ENCODE results near the gene NFIA. TPM values are rescaled to one million over a fixed set of nuclear protein-coding genes. Genes with fewer than 3 reads are reported as not detected.

The NFIA gene
- total RNA-seq, 1 experiment from 2014 or later = 0.35 TPM

- Mint-ChIP-seq H3K4me3 (no peak overlapping the region), H3K9me3 (no peaks in the 10 kb centered on the region; a peak in 1 of 5 replicates), H3K4me1 (peaks cover 50 to 51% of the 10 kb centered on the region in 2 experiments), H3K27ac (no peak overlapping the region; a peak in 1 of 7 replicates), H3K36me3 (ENCODE audit: insufficient read depth in 1 of 3, low read depth in 3 of 3) (no peaks in the 10 kb centered on the region), H3K27me3 (ENCODE audit: low read depth) (no peaks in the 10 kb centered on the region; the same call in 1 of the 2 replicates)
- no peaks in the 10 kb centered on the region for H4K20me1 ChIP-seq (ENCODE audit: control insufficient read depth, insufficient read depth, insufficient read length)
- no peaks in the 10 kb centered on the region for H3K79me2 ChIP-seq (ENCODE audit: insufficient read depth, low read length)
- no CpG with 5 or more reads among the region's 4 CpGs for WGBS (ENCODE audit: extremely low coverage, insufficient read length, low lambda C conversion rate)
- H3K27ac ChIP-seq (ENCODE audit: insufficient read length, low read depth, low read length) = no peak overlapping the region
- H3K4ac ChIP-seq (ENCODE audit: low read depth, low read length) = no peak overlapping the region
- DNase-seq = no peak
- no peak for TF ChIP-seq CTCF (conservative IDR thresholded peaks at IDR 0.05)
- H2AFZ ChIP-seq (ENCODE audit: low read length) = no peak overlapping the region
- no peak overlapping the region for H2BK12ac ChIP-seq (ENCODE audit: insufficient read length, low read depth, low read length)
- no peak overlapping the region for H4K91ac ChIP-seq (ENCODE audit: insufficient read length, low read depth, low read length)
- no peak overlapping the region for H2BK20ac ChIP-seq (ENCODE audit: low read depth, low read length, poor library complexity, severe bottlenecking)
- no peak overlapping the region for H3T11ph ChIP-seq (ENCODE audit: low read length)
- no peaks in the 10 kb centered on the region for H3K9me3 ChIP-seq (ENCODE audit: control insufficient read depth, low read depth, low read length)
- no peak overlapping the region for H4K5ac ChIP-seq (ENCODE audit: insufficient read length, low read depth, low read length)
- no peak overlapping the region for H3K56ac ChIP-seq (ENCODE audit: insufficient read length, low read depth, low read length)
- no peak overlapping the region for H2BK5ac ChIP-seq (ENCODE audit: insufficient read length, low read length)
- H4K8ac ChIP-seq (replicated peaks; ENCODE audit: insufficient read length, low read depth, low read length) = no peak overlapping the region
- no peak overlapping the region for H3K14ac ChIP-seq (ENCODE audit: insufficient read depth, low read length)
- H2AK5ac ChIP-seq (ENCODE audit: insufficient read length, low read length) = no peak overlapping the region
- no peak overlapping the region for H3K4me2 ChIP-seq (ENCODE audit: insufficient read depth, insufficient read length, low read length)
- peaks cover 13% of the 10 kb centered on the region for H3K4me1 ChIP-seq (ENCODE audit: insufficient read depth, low read length)
- H3K18ac ChIP-seq (ENCODE audit: insufficient read length, low read depth, low read length) = no peak overlapping the region
- no peak overlapping the region for H3K9ac ChIP-seq (ENCODE audit: extremely low read depth, insufficient read length, low read length)
- no peak overlapping the region for H2BK120ac ChIP-seq (ENCODE audit: low read depth, low read length, poor library complexity, severe bottlenecking)
- H2BK15ac ChIP-seq (ENCODE audit: low read depth, low read length) = no peak overlapping the region
- H3K27me3 ChIP-seq (ENCODE audit: insufficient read depth, low read length) = no peaks in the 10 kb centered on the region
- no peaks in the 10 kb centered on the region for H3K79me1 ChIP-seq (ENCODE audit: insufficient read depth, low read depth, low read length, poor library complexity, severe bottlenecking)
- no peak overlapping the region for H3K23ac ChIP-seq (ENCODE audit: insufficient read length, low read depth, low read length)
- H3K23me2 ChIP-seq (ENCODE audit: insufficient read length, low read depth, low read length, poor library complexity, severe bottlenecking) = no peaks in the 10 kb centered on the region
Measured at GRCh38 chr1:61289232-61290098, 207.1 kb downstream of the NFIA start.

Data from H9 (cell line).